Measurements from ENCODE around the gene ZNF784. TPM values are rescaled to one million over a fixed set of nuclear protein-coding genes. Genes with fewer than 3 reads are reported as not detected.

Gene ZNF784
- total and polyA plus RNA-seq, 2 of the 8 experiments (the other 6 are each of a cell fraction or from before 2014, with no cell fraction given) = 6.5 to 8.0 TPM

- no peak for TF ChIP-seq ATF3 (IDR thresholded peaks at IDR 0.05; ENCODE audit: insufficient read depth, low read depth, low read length)
- 0 out of 4 replicates have a peak, but pooled peaks of 1 of the 2 experiments have one; percentile 59 for TF ChIP-seq HDAC2 (IDR thresholded peaks at IDR 0.05; ENCODE audit: borderline replicate concordance in 1 of 2, low read depth in 2 of 2, low read length in 2 of 2)
- no peak for TF ChIP-seq JUN (IDR thresholded peaks at IDR 0.05; ENCODE audit: low read depth, low read length)
- no peak for TF ChIP-seq E2F6 (IDR thresholded peaks at IDR 0.05)
- no peak for TF ChIP-seq JUND (IDR thresholded peaks at IDR 0.05; ENCODE audit: low read length)
- no peak for TF ChIP-seq POU5F1 (IDR thresholded peaks at IDR 0.05; ENCODE audit: low read depth, low read length)
- no peak for TF ChIP-seq SIX5 (IDR thresholded peaks at IDR 0.05; ENCODE audit: low read depth, low read length)
- no peak for TF ChIP-seq BACH1 (IDR thresholded peaks at IDR 0.05; ENCODE audit: low read length)
- no peak for TF ChIP-seq SP2 (IDR thresholded peaks at IDR 0.05; ENCODE audit: low read length)
- TF ChIP-seq POLR2A (IDR thresholded peaks at IDR 0.05; ENCODE audit: control extremely low read depth in 1 of 2, low read depth in 2 of 2, low read length in 2 of 2) = no peak
- TF ChIP-seq EP300 (IDR thresholded peaks at IDR 0.05; ENCODE audit: borderline replicate concordance in 1 of 2, low read depth in 2 of 2, low read length in 2 of 2) = no peak
- TF ChIP-seq SP1 (IDR thresholded peaks at IDR 0.05; ENCODE audit: low read depth, low read length) = 0 out of 2 replicates have a peak, but pooled peaks have one; percentile 64
- no peak for TF ChIP-seq CTCF (IDR thresholded peaks at IDR 0.05; ENCODE audit: control extremely low read depth in 1 of 3, insufficient read depth in 1 of 3, low read depth in 1 of 3, low read length in 3 of 3)
- TF ChIP-seq ATF2 (IDR thresholded peaks at IDR 0.05; ENCODE audit: low read length) = no peak
- TF ChIP-seq RNF2 (IDR thresholded peaks at IDR 0.05; ENCODE audit: borderline replicate concordance, low read depth, low read length, missing control alignments, poor library complexity, severe bottlenecking) = no peak
Measured at GRCh38 chr19:55586976-55587668, 37.2 kb downstream of the ZNF784 start (continued).
